ENCODE data around the gene RGS3. TPM values are rescaled to one million over a fixed set of nuclear protein-coding genes. Genes with fewer than 3 reads are reported as not detected.

Gene RGS3
- total and polyA plus RNA-seq, 2 of the 13 experiments (the other 11 are each of a cell fraction or from before 2014, with no cell fraction given): 17.1 to 28.8 TPM

DNA sequence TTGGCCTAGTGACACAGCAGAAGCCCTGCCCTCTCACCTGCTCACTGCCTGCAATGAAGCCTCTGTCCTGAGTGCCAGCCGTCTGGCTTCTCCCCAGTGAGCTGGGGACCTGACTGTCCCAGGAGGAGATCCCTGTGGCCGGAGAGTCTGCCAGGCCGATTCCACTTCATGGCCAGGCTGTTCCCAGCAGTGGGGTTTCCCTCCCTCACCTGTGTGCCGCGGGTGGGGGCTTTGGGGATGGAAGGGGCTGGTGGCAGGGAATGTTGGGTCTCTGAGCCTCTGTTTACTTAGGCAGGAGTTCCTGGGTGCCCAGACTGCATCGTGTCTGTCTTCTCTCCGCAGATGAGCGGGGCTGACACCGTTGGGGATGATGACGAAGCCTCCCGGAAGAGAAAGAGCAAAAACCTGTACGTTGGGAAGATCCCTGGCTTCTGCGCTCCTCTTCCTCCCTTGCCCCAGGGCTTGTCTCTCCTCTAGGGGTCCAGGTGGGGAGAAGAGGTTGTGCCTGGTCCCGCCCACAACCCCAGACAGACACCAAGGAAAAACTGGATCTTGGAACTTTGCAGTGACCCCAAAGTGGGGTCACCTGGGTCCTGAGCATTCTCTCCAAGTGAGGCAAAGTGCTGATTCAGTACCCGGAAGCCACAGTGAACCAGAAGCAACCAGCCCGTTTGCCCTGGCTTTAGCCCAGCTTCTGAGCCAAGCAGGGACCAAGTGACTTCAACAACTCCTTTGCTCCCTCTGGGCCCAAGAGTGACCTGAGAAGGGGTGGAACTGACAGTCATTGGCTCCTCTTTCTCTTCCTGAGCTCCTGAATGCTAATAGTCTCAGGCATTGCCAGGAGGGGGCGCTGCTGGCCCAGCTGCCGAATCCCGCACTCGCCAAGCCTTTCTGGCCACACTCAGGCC, 127.7 kb downstream of the RGS3 start (continued):
- TF ChIP-seq AHR (CRISPR knock-in tag; IDR thresholded peaks at IDR 0.05) (0 out of 2 replicates have a peak, but pooled peaks have one; percentile 50), HIVEP1 (CRISPR knock-in tag; IDR thresholded peaks at IDR 0.05) (peak; percentile 47; the same call in 1 of the 2 replicates), MEIS2 (CRISPR knock-in tag; IDR thresholded peaks at IDR 0.05) (0 out of 2 replicates have a peak, but pooled peaks have one; percentile 33), ZNF580 (CRISPR knock-in tag; IDR thresholded peaks at IDR 0.05; ENCODE audit: borderline replicate concordance, low read depth) (0 out of 2 replicates have a peak, but pooled peaks have one; percentile 46), ELF1 (CRISPR knock-in tag; IDR thresholded peaks at IDR 0.05) (no peak), RAD51 (IDR thresholded peaks at IDR 0.05; ENCODE audit: borderline replicate concordance) (no peak), ZNF530 (CRISPR knock-in tag; IDR thresholded peaks at IDR 0.05; ENCODE audit: low read depth) (no peak), MAFF (IDR thresholded peaks at IDR 0.05; ENCODE audit: low read depth, low read length) (no peak), CHD2 (IDR thresholded peaks at IDR 0.05; ENCODE audit: low read depth, low read length) (no peak), ZNF766 (CRISPR knock-in tag; IDR thresholded peaks at IDR 0.05; ENCODE audit: borderline replicate concordance) (no peak), ZBTB7A (CRISPR knock-in tag; IDR thresholded peaks at IDR 0.05) (no peak), ARID2 (CRISPR knock-in tag; IDR thresholded peaks at IDR 0.05; ENCODE audit: borderline replicate concordance) (no peak), XRCC5 (optimal IDR thresholded peaks at IDR 0.05; ENCODE audit: low read length) (peak; percentile 40), SOX13 (IDR thresholded peaks at IDR 0.05) (no peak), SOX13 (CRISPR knock-in tag; conservative IDR thresholded peaks at IDR 0.05 in 1 of 2, IDR thresholded peaks at IDR 0.05 in 1 of 2) (0 out of 4 replicates have a peak, but pooled peaks of 1 of the 2 experiments have one; percentile 10), KLF16 (CRISPR knock-in tag; IDR thresholded peaks at IDR 0.05) (peak in 1 of 2 experiments; percentile 38; a peak in 1 of 4 replicates), JUND (CRISPR knock-in tag; IDR thresholded peaks at IDR 0.05) (no peak), ZNF772 (CRISPR knock-in tag; IDR thresholded peaks at IDR 0.05) (peak; percentile 63; the same call in 1 of the 2 replicates), RBM22 (optimal IDR thresholded peaks at IDR 0.05; ENCODE audit: low read length) (no peak), SMC3 (IDR thresholded peaks at IDR 0.05; ENCODE audit: low read length) (peak; percentile 99), KAT7 (CRISPR knock-in tag; IDR thresholded peaks at IDR 0.05; ENCODE audit: borderline replicate concordance) (peak; percentile 25; the same call in 1 of the 2 replicates)
- TF ChIP-seq, protein P1, sequence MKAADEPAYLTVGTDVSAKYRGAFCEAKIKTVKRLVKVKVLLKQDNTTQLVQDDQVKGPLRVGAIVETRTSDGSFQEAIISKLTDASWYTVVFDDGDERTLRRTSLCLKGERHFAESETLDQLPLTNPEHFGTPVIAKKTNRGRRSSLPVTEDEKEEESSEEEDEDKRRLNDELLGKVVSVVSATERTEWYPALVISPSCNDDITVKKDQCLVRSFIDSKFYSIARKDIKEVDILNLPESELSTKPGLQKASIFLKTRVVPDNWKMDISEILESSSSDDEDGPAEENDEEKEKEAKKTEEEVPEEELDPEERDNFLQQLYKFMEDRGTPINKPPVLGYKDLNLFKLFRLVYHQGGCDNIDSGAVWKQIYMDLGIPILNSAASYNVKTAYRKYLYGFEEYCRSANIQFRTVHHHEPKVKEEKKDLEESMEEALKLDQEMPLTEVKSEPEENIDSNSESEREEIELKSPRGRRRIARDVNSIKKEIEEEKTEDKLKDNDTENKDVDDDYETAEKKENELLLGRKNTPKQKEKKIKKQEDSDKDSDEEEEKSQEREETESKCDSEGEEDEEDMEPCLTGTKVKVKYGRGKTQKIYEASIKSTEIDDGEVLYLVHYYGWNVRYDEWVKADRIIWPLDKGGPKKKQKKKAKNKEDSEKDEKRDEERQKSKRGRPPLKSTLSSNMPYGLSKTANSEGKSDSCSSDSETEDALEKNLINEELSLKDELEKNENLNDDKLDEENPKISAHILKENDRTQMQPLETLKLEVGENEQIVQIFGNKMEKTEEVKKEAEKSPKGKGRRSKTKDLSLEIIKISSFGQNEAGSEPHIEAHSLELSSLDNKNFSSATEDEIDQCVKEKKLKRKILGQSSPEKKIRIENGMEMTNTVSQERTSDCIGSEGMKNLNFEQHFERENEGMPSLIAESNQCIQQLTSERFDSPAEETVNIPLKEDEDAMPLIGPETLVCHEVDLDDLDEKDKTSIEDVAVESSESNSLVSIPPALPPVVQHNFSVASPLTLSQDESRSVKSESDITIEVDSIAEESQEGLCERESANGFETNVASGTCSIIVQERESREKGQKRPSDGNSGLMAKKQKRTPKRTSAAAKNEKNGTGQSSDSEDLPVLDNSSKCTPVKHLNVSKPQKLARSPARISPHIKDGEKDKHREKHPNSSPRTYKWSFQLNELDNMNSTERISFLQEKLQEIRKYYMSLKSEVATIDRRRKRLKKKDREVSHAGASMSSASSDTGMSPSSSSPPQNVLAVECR (CRISPR knock-in tag; IDR thresholded peaks at IDR 0.05; ENCODE audit: borderline replicate concordance): no peak
- TF ChIP-seq, protein P2, sequence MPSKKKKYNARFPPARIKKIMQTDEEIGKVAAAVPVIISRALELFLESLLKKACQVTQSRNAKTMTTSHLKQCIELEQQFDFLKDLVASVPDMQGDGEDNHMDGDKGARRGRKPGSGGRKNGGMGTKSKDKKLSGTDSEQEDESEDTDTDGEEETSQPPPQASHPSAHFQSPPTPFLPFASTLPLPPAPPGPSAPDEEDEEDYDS (CRISPR knock-in tag; IDR thresholded peaks at IDR 0.05): peak; percentile 18; the same call in 1 of the 2 replicates
